ENCODE results near the gene NUP54.
A peak's percentile ranks its signal among the peaks of the same experiment; 100 is the strongest.

Gene NUP54

GRCh38 chr4:76067652-76068286 lies 80.4 kb downstream of the NUP54 start:
- peak; percentile 23 to 36 for DNase-seq (ENCODE audit: low read depth in 2 of 2)

DNA sequence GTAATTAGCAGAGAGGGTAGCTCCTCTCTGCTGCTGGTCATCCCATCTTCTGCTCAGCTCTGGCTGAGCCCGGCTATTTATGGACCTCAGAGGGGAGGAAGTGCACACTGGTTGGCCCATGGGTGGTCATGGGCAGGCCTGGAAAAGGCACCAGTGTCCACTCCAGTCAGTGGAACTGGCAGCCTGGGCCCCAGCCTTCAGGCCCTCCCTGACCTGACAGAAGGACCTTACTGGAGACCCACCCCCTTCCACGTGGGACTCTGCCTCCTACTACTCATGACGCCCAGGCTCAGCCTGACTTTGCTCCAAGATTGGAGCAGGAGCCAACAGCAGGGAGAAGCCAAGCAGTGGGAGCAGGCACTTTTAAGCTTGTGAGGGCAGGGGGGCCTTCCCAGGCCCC lies 81.7 kb downstream of the NUP54 start:
- no peak for DNase-seq (ENCODE audit: low read depth in 2 of 2)

Measured in stimulated activated CD8-positive, alpha-beta memory T cell treated with anti-CD3 and anti-CD28 coated beads, Interleukin-15, amount 100 ng/mL, for 48 hours (primary cell).